ENCODE data around the gene NIPBL. TPM values are rescaled to one million over a fixed set of nuclear protein-coding genes. Genes with fewer than 3 reads are reported as not detected.

The NIPBL gene
- total RNA-seq, 4 donors from 2014 or later = 26.7 to 73.8 (median 64.4) TPM

DNA sequence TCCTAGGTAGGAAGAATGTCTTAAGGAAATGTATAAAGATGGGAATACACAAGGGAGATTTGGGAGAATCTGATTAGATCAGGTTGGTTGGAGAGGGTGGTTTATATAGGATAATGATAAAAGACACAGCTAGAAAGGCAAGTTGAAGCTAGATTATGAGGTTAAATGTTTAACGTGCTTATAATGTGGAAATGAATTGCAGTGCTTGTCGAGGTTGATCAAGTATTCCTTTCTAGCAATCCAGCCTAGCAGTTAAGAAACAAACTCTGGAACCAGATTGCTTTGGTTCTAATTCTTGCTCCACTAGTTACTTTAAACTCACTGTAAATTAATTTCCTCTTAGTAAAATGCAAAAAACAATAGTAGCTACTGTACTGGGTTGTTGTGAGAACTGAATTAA is 76.5 kb downstream of the NIPBL start:
- H3K27ac ChIP-seq = no peak overlapping the region
- intact Hi-C loops (cut with DNase I; ENCODE audit: low total_unique reads) (no loop called here), in situ Hi-C loops (cut with MboI; ENCODE audit: low pct_ligation_motif_present in 1 of 4, low pct_unique_long_range_greater_than_20kb in 1 of 4, low sequenced_read_pairs in 3 of 4) (no loop called here)
- DNase-seq = no peak
- H3K4me3 ChIP-seq = no peak overlapping the region
- no peaks in the 10 kb centered on the region for H3K9me3 ChIP-seq
- peaks cover 9 to 34% (median 18%) of the 10 kb centered on the region in 4 donors for H3K4me1 ChIP-seq
- WGBS, 2 donors (ENCODE audit: low coverage in 1 of 2) = 78 to 91% methylated on average over 2 of the region's 2 CpGs
- H3K36me3 ChIP-seq = peaks cover 0 to 6% (median 2%) of the 10 kb centered on the region in 4 donors
- TF ChIP-seq EP300 (IDR thresholded peaks at IDR 0.05; ENCODE audit: low read depth) = no peak
- TF ChIP-seq, protein P1, sequence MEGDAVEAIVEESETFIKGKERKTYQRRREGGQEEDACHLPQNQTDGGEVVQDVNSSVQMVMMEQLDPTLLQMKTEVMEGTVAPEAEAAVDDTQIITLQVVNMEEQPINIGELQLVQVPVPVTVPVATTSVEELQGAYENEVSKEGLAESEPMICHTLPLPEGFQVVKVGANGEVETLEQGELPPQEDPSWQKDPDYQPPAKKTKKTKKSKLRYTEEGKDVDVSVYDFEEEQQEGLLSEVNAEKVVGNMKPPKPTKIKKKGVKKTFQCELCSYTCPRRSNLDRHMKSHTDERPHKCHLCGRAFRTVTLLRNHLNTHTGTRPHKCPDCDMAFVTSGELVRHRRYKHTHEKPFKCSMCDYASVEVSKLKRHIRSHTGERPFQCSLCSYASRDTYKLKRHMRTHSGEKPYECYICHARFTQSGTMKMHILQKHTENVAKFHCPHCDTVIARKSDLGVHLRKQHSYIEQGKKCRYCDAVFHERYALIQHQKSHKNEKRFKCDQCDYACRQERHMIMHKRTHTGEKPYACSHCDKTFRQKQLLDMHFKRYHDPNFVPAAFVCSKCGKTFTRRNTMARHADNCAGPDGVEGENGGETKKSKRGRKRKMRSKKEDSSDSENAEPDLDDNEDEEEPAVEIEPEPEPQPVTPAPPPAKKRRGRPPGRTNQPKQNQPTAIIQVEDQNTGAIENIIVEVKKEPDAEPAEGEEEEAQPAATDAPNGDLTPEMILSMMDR (IDR thresholded peaks at IDR 0.05) = no peak
- no peak for TF ChIP-seq POLR2A (IDR thresholded peaks at IDR 0.05)
- no peak for TF ChIP-seq POLR2AphosphoS5 (IDR thresholded peaks at IDR 0.05)
- no peaks in the 10 kb centered on the region for H3K27me3 ChIP-seq

DNA sequence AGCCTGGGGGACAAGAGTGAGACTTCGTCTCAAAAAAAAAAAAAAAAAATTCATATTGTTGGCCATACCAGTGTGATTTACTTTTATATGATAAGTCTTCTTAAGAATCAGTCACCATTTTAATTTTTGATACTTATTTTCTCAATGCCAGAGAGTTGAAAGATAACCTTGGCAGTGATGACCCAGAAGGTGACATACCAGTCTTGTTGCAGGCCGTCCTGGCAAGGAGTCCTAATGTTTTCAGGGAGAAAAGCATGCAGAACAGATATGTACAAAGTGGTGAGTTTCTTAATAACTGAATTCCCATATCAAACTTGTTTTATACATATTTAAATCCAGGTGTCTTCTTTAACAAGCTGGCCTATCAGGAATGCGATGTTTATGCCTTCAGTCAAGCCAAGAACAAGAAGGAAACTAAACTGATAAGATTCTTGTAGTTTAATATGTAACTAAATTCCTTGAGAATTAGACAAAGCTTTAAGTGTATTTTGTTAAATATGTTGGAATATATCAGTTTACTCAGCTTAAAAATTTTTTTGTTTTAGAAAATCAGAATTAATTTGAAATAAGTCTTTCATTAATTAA is 81.5 kb downstream of the NIPBL start:
- 92 to 97% methylated on average over 3 of the region's 3 CpGs for WGBS, 2 donors (ENCODE audit: low coverage in 1 of 2)
- no peaks in the 10 kb centered on the region for H3K4me1 ChIP-seq

DNA sequence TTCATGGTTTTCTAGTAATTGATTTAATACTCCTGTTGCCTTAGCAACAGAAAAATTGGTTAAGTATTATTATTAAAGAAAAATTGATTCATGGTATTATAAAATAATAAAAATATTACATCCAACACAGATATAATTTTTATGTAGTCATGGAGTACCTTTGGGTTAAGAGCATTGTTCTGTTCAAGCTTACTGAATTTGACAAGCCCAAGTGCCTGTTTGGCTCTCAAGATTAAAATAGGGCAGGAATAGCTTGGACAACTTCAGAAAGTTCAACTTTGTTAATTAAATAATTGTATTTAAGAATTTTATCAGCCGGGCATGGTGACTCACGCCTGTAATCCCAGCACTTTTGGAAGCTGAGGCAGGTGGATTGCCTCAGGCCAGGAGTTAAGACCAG is 82.0 kb downstream of the NIPBL start:
- in situ Hi-C loops (cut with MboI; ENCODE audit: low pct_ligation_motif_present in 1 of 4, low pct_unique_long_range_greater_than_20kb in 1 of 4, low sequenced_read_pairs in 3 of 4) = no loop called here
- no peaks in the 10 kb centered on the region for H3K4me1 ChIP-seq
- WGBS, 2 donors (ENCODE audit: low coverage in 1 of 2) = 96% methylated on average over 2 of the region's 2 CpGs; no CpG with 5 or more reads in 1 of the 2 donors
- no peak overlapping the region for H3K27ac ChIP-seq
- no peaks in the 10 kb centered on the region for H3K9me3 ChIP-seq
- no peak overlapping the region for H3K4me3 ChIP-seq
- peaks cover 0 to 20% (median 10%) of the 10 kb centered on the region in 4 donors for H3K36me3 ChIP-seq
- DNase-seq = no peak
- H3K27me3 ChIP-seq = no peaks in the 10 kb centered on the region
- intact Hi-C loops (cut with DNase I; ENCODE audit: low total_unique reads) = no loop called here
- TF ChIP-seq POLR2A (IDR thresholded peaks at IDR 0.05) = no peak
- TF ChIP-seq, protein P1 (IDR thresholded peaks at IDR 0.05) = no peak
- TF ChIP-seq EP300 (IDR thresholded peaks at IDR 0.05; ENCODE audit: low read depth) = no peak
- TF ChIP-seq POLR2AphosphoS5 (IDR thresholded peaks at IDR 0.05) = no peak

More for the DNA sequence above, 81.5 kb downstream of the NIPBL start:
- DNase-seq = no peak
- H3K27ac ChIP-seq = no peak overlapping the region
- H3K27me3 ChIP-seq = no peaks in the 10 kb centered on the region
- H3K9me3 ChIP-seq = no peaks in the 10 kb centered on the region
- no peak overlapping the region for H3K4me3 ChIP-seq
- in situ Hi-C loops (cut with MboI; ENCODE audit: low pct_ligation_motif_present in 1 of 4, low pct_unique_long_range_greater_than_20kb in 1 of 4, low sequenced_read_pairs in 3 of 4) (no loop called here), intact Hi-C loops (cut with DNase I; ENCODE audit: low total_unique reads) (no loop called here)
- TF ChIP-seq POLR2A (IDR thresholded peaks at IDR 0.05) (no peak), EP300 (IDR thresholded peaks at IDR 0.05; ENCODE audit: low read depth) (no peak), POLR2AphosphoS5 (IDR thresholded peaks at IDR 0.05) (no peak)
- TF ChIP-seq, protein P1 (IDR thresholded peaks at IDR 0.05) = no peak
- H3K36me3 ChIP-seq = peaks cover 0 to 20% (median 8%) of the 10 kb centered on the region in 4 donors

DNA sequence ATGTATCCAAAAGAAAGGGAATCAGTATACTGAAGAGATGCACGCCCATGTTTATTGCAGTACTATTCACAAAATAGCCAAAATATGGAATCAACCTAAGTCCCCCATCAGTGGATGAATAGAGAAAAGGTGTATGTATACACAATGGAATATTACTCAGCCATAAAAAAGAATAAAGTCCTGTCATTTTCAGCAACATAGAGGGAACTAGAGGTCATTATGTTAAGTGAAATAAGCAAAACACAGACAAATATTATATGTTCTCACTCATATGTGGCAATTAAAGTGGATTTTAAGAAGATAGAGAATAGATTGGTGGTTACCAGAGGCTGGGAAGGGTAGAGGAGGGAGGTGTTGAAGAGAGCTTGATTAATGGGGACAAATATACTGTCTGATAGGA is 88.6 kb downstream of the NIPBL start:
- intact Hi-C loops (cut with DNase I; ENCODE audit: low total_unique reads) = no loop called here
- WGBS, 2 donors (ENCODE audit: low coverage in 1 of 2) = 100% methylated on average over 1 of the region's 1 CpG
- H3K36me3 ChIP-seq = peaks cover 0 to 38% (median 10%) of the 10 kb centered on the region in 4 donors
- H3K9me3 ChIP-seq = no peaks in the 10 kb centered on the region
- H3K4me3 ChIP-seq = no peak overlapping the region
- TF ChIP-seq POLR2A (IDR thresholded peaks at IDR 0.05) (no peak), EP300 (IDR thresholded peaks at IDR 0.05; ENCODE audit: low read depth) (no peak), POLR2AphosphoS5 (IDR thresholded peaks at IDR 0.05) (no peak)
- TF ChIP-seq, protein P1 (IDR thresholded peaks at IDR 0.05) = no peak
- no peaks in the 10 kb centered on the region for H3K4me1 ChIP-seq
- in situ Hi-C loops (cut with MboI; ENCODE audit: low pct_ligation_motif_present in 1 of 4, low pct_unique_long_range_greater_than_20kb in 1 of 4, low sequenced_read_pairs in 3 of 4) = no loop called here
- no peak for DNase-seq
- H3K27me3 ChIP-seq = no peaks in the 10 kb centered on the region
- no peak overlapping the region for H3K27ac ChIP-seq

Data from transverse colon (tissue), 4 donors.